HG02642 (cell line): Measurements from ENCODE around the gene NADK.

Experiments used
- ATAC-seq: cut with Tn5 transposase; IDR thresholded peaks from one replicate; pipeline ENCODE4 v1.9.1; 2021; ENCODE audit warnings: mild to moderate bottlenecking; ENCODE audit not compliant: unreplicated experiment, poor library complexity

Gene NADK

GRCh38 chr1:1768249-1768992 is 9.8 kb downstream of the NADK start:
- ATAC-seq, result no peak

GRCh38 chr1:1764876-1765470 is 13.3 kb downstream of the NADK start:
- no peak for ATAC-seq

GRCh38 chr1:1763657-1764621 is 14.3 kb downstream of the NADK start:
- no peak for ATAC-seq

GRCh38 chr1:1761504-1762376 is 16.5 kb downstream of the NADK start:
- no peak for ATAC-seq

- no peak for ATAC-seq
Measured at GRCh38 chr1:1760715-1761114, 17.6 kb downstream of the NADK start.

GRCh38 chr1:1760345-1760650 is 18.0 kb downstream of the NADK start:
- no peak for ATAC-seq

GRCh38 chr1:1759456-1760344 is 18.6 kb downstream of the NADK start:
- ATAC-seq, result no peak

GRCh38 chr1:1758692-1759455 is 19.4 kb downstream of the NADK start:
- no peak for ATAC-seq

- ATAC-seq, result no peak
Measured at GRCh38 chr1:1758059-1758621, 20.1 kb downstream of the NADK start.

- ATAC-seq, result no peak
Measured at GRCh38 chr1:1757422-1758058, 20.7 kb downstream of the NADK start.

- ATAC-seq, result no peak
Measured at GRCh38 chr1:1756661-1757421, 21.4 kb downstream of the NADK start.

GRCh38 chr1:1755852-1756251 is 22.4 kb downstream of the NADK start:
- ATAC-seq, result no peak

- no peak for ATAC-seq
Measured at GRCh38 chr1:1755426-1755825, 22.8 kb downstream of the NADK start.

GRCh38 chr1:1754051-1754815 is 24.0 kb downstream of the NADK start:
- no peak for ATAC-seq

GRCh38 chr1:1753607-1754005 is 24.7 kb downstream of the NADK start:
- no peak for ATAC-seq
